Type B pancreatic cell (in vitro differentiated cells): Measurements from ENCODE around the gene GRHL3. TPM values are rescaled to one million over a fixed set of nuclear protein-coding genes. Genes with fewer than 3 reads are reported as not detected.

Experiments
- DNase-seq: peaks from one replicate; pipeline ENCODE4 v3.0.0; 2021; ENCODE audit warnings: mixed read lengths; ENCODE audit not compliant: unreplicated experiment; ENCODE audit errors: extremely low spot score
- H3K27ac Mint-ChIP-seq: 2 replicates; pipeline ENCODE4 v1.8.0; 2021; ENCODE audit warnings: mild to moderate bottlenecking, mixed read lengths
- H3K27me3 Mint-ChIP-seq: 2 replicates; pipeline ENCODE4 v1.8.0; 2021; ENCODE audit warnings: mixed read lengths
- H3K36me3 Mint-ChIP-seq: 2 replicates; pipeline ENCODE4 v1.8.0; 2021; ENCODE audit warnings: mixed read lengths
- H3K4me1 Mint-ChIP-seq: one replicate; pipeline ENCODE4 v1.8.0; 2021; ENCODE audit warnings: mixed read lengths; ENCODE audit not compliant: unreplicated experiment
- H3K4me3 Mint-ChIP-seq: 2 replicates; pipeline ENCODE4 v1.8.0; 2021; ENCODE audit warnings: mild to moderate bottlenecking, mixed read lengths
- H3K9me3 Mint-ChIP-seq: 2 replicates; pipeline ENCODE4 v1.8.0; 2021; ENCODE audit warnings: mixed read lengths
- CTCF ChIP-seq: fragments of 200-600 bp; sonication (generic); conservative IDR thresholded peaks from 2 replicates; pipeline ENCODE4 v1.5.0; 2021; ENCODE audit warnings: antibody characterized with exemption, mild to moderate bottlenecking
- total RNA-seq: library from RNA; stranded (reverse); gene quantifications from 2 replicates; pipeline ENCODE4 v1.2.1, GENCODE V29; 2021; ENCODE audit warnings: low replicate concordance

The GRHL3 gene
- total RNA-seq, 1 donor from 2014 or later = 70.6 TPM

GRCh38 chr1:24303600-24303999 lies 15.6 kb upstream of the GRHL3 start:
- Mint-ChIP-seq H3K36me3 (no peaks in the 10 kb centered on the region), H3K4me1 (peaks cover 26% of the 10 kb centered on the region), H3K9me3 (no peaks in the 10 kb centered on the region), H3K4me3 (no peak overlapping the region), H3K27me3 (no peaks in the 10 kb centered on the region), H3K27ac (no peak overlapping the region)
- DNase-seq = no peak
- no peak for TF ChIP-seq CTCF

- Mint-ChIP-seq H3K4me1 (peaks cover 27% of the 10 kb centered on the region), H3K27ac (no peak overlapping the region), H3K4me3 (no peak overlapping the region), H3K9me3 (no peaks in the 10 kb centered on the region), H3K27me3 (no peaks in the 10 kb centered on the region), H3K36me3 (no peaks in the 10 kb centered on the region)
- peak; percentile 39 for TF ChIP-seq CTCF
- DNase-seq = no peak
Observed at GRCh38 chr1:24304763-24305162, 14.4 kb upstream of the GRHL3 start.

- peak; percentile 37 for TF ChIP-seq CTCF
- Mint-ChIP-seq H3K4me3 (no peak overlapping the region), H3K27me3 (no peaks in the 10 kb centered on the region), H3K36me3 (no peaks in the 10 kb centered on the region), H3K27ac (no peak overlapping the region), H3K4me1 (peaks cover 38% of the 10 kb centered on the region), H3K9me3 (no peaks in the 10 kb centered on the region)
- DNase-seq = no peak
Observed at GRCh38 chr1:24308365-24309015, 10.7 kb upstream of the GRHL3 start.

GRCh38 chr1:24309762-24310485 lies 9.2 kb upstream of the GRHL3 start:
- Mint-ChIP-seq H3K4me1 (peaks cover 38% of the 10 kb centered on the region), H3K27me3 (no peaks in the 10 kb centered on the region), H3K9me3 (no peaks in the 10 kb centered on the region), H3K4me3 (peak overlapping the region; percentile 5), H3K27ac (no peak overlapping the region), H3K36me3 (no peaks in the 10 kb centered on the region)
- no peak for TF ChIP-seq CTCF
- no peak for DNase-seq

GRCh38 chr1:24311234-24311633 lies 7.9 kb upstream of the GRHL3 start:
- Mint-ChIP-seq H3K4me3 (no peak overlapping the region), H3K4me1 (peaks cover 38% of the 10 kb centered on the region), H3K9me3 (no peaks in the 10 kb centered on the region), H3K27me3 (no peaks in the 10 kb centered on the region), H3K36me3 (no peaks in the 10 kb centered on the region), H3K27ac (peak overlapping the region; percentile 41)
- TF ChIP-seq CTCF = no peak
- DNase-seq = no peak
